Measurements from ENCODE around the gene SRPK1.

The SRPK1 gene

DNA sequence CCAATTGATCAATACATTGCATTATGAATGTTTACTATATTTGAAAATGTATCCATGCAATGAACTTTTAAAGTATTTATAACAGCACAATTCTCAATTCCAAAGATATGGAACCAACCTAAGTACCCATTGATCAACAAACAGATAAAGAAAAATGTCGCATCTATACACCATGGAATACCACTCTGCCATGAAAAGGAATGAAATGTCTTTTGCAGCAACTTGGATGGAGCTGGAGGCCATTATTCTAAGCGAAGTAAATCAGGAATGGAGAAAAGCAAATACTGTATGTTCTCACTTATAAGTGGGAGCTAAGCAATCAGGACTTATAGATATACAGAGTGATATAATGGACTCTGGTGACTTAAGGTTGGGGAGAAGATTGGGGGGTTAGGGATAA, 22.9 kb downstream of the SRPK1 start:
- DNase-seq (ENCODE audit: low read depth, low spot score), result no peak

DNA sequence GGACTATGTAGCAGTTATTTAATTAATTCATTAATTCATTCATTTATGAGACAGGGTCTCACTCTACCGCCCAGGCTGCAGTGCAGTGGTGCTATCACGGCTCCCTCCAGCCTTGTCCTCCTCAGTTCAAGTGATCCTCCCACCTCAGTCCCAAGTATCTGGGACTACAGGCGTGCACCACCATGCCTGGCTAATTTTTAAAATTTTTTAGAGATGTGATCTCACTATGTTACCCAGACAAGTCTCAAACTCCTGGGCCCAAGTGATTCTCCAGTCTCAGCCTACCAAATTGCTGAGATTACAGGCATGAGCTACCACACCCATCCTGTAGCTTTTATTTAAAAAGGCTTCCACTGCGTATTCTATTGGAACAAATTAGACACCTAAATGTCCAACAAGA, 23.4 kb downstream of the SRPK1 start:
- DNase-seq (ENCODE audit: low read depth, low spot score), result no peak

DNA sequence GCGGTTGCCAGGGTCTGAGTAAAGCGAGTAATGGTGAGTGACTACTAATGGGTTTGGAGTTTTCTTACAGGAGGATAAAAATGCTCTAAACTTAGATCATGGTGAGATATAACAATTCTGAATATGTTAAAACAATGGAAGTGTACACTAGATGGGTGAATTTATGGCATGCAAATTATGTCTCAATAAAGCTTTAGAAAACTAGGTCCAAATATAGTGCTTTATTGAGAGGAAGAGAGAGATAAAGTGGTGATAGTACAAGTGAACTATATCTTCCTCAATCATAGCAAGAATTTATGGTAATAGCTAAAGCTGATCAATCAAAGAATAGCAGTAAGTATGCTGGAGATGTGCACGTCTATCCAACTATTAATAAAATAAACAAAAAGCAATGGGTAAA, 23.9 kb downstream of the SRPK1 start:
- DNase-seq (ENCODE audit: low read depth, low spot score), result no peak

DNA sequence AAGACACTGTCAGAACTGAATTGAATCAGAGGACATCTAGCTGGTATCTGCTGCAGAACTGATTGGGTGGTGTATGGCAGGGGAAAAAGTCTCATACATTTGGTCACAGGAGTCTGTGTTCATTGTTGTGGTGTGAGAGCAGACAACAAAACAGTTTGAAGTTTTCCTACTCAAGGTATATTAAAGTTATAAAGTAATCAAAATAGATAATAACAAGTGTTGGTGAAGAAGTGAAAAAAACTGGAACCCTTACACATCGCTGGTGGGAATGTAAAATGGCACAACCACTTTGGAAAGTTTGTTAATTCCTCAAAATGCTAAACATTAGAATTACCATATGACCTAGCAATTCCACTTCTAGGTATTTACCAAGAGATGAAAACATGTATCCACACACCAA, 24.7 kb downstream of the SRPK1 start:
- DNase-seq (ENCODE audit: low read depth, low spot score), result no peak

DNA sequence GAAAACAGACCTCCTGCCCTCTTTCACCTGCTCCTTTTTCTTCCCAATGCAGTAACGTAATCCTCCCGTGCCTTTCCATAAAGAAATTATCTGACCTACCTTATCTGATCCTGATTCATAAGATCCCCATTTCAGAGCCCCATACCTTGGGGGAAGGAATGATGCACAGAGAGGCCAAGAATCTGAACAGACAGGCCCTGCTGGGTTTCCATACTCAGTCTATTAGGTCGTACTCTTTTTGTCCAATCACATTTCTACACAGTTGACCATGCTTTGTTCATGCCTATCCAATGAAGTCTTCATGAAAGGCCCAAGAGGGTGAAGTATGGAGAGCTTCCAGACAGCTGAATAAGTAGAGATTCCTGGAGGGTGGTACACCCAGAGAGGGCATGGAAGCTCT, 25.3 kb downstream of the SRPK1 start:
- no peak for DNase-seq (ENCODE audit: low read depth, low spot score)

DNA sequence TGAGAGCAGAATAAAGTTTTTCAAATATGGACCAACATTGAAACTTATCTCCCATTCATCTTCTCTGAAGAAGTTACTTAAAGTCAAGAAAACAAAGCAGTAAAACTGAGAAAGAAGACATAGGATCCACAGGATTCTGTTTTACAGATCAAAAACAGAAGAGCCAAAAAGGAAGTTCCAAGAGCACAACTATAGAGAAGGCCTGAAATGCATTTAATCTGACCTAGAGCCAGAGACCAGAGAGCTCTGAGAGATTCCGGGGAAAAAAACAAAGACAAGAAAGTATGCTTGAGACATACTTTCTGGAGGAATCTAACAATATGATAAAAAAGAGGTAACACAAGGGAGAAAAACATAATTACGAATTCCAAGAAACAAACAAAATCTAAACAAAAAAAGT, 26.1 kb downstream of the SRPK1 start:
- DNase-seq (ENCODE audit: low read depth, low spot score), result no peak

DNA sequence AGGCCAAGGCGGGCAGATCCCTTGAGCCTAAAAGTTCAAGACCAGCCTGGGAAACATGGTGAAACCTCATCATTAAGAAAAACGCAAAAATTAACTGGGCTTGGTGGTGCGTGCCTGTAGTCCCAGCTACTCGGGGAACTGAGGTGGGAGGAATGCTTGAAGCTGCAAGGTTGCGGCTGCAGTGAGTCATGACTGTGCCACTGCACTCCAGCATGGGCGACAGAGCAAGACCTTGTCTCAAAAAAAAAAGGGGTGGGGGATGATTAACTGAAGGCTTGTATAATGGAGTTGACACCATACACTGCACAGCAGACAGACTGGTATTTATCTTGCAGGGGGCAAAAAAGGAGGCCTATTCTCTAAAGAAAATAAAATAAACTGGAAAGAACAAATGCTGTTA, 27.7 kb downstream of the SRPK1 start:
- DNase-seq (ENCODE audit: low read depth, low spot score), result no peak

DNA sequence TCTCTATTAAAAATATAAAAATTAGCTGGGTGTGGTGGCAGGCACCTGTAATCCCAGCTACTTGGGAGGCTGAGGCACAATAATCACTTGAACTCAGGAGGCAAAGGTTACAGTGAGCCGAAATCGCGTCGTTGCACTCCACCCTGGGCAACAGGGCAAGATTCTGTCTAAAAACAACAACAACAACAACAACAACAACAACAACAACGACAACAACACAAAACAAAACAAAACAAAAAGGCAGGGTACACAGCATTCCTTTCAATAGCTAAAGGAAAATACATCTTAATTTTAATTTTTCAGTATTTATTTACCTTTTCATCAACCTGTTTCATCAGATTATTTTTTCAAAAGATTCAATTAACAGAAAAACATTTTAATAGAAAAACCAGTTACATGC, 28.4 kb downstream of the SRPK1 start:
- DNase-seq (ENCODE audit: low read depth, low spot score), result no peak

DNA sequence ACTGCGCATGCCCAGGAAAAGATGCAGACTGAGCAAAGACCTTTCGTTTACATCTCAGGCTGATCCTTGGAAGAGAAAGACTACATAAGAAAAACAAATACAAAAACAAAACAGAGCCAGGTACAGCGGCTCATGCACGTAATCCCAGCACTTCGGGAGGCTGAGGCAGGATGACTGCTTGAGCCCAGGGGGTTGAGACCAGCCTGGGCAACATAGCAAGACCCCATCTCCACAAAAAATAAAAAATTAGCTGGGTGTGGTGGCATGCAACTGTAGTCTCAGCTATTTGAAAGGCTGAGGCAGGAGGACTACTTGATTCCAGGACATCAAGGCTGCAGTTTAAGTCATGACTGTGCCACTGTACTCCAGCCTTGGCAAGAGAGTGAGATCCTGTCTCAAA, 41.7 kb downstream of the SRPK1 start:
- no peak for DNase-seq (ENCODE audit: low read depth, low spot score)

DNA sequence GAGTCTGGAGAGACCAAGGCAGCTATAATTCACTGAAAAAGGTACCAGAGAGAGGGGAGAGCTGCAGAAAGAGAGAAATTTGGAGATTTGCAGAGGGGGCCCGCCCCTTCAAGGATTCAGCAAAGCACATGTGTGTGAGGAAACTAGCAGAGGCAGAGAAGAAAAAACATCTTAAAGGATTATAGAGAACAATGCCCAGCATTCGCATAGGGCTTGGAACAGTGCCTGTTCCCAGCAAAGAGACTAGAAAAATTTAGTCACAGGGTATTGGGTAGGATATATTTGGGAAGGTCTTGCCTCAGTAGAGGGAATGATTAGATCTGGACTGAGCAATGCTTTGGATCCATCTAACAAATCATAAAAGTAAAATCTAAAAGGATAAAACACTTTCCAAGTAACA, 44.0 kb downstream of the SRPK1 start:
- DNase-seq (ENCODE audit: low read depth, low spot score), result no peak

DNA sequence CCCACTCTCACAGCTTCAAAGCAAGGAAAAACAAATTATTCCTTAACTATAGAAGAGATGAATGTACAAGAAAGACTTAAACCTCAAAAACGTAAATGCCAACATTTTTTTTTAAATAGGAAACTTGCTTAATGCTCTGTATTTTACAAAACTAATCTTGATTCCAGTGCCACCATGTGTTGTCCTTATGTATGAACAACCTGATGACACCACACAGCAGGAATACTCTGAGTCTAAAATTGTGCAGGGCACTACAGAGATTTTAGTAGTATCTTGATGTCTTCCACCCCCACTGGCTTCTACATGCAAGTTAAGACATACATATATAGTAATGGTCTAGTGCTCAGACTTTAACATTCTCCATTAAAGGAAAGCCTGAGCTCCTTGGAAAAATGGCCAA, 46.2 kb downstream of the SRPK1 start:
- no peak for DNase-seq (ENCODE audit: low read depth, low spot score)

DNA sequence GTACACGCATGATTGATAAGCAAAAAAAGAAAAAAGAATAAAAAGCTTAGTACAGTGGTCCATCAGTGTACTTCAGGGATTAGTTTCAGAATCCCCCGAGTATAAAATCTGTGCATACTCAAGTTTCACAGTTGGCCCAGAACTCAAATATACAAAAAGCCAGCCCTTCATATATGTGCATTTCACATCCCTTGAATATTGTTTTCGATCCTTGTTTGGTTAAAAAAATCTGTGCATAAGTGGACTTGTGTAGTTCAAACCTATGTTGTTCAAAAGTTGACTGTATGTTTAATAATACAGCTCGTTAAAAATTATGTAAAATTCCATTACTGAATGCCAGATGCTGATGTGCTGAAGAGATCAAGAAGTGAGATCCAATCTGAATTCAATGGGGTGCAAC, 61.5 kb downstream of the SRPK1 start:
- DNase-seq (ENCODE audit: low read depth, low spot score), result no peak

DNA sequence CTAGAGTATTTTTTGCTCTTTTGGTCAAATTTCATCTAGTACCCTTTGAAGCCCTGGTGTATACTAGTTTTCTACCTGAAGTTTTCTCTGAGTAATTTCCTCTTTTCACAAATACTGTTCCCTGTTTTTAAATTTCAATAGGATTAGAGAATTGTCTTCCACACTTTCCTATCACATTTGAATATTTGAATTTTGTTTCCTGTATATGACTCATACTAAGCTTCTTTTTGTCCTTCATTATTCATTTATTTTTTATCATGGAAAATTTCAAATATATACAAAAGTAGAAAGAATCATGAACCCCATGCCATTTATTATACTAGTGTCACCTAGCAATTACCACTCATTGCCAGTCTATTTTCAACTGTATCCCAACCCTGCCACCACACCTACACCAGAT, 63.0 kb downstream of the SRPK1 start:
- no peak for DNase-seq (ENCODE audit: low read depth, low spot score)

DNA sequence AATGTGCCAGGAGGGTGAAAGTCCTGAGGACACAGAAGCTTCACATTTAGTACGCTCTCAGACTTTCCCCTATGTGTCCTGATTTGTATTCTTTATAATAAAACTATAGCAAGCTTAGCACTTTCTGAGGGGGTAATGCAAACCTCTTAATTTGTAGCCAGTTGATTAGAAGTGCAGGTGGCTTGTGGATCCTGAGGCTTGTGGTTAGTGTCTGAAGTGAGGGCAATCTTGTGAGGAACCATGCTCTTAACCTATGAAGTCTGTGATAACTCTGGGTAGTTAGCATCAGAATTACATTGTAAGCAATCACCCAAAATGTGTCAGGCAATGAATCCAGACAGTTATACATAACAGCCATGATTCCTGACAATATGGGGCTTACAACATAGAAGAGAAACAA, 64.6 kb downstream of the SRPK1 start:
- DNase-seq (ENCODE audit: low read depth, low spot score), result no peak

DNA sequence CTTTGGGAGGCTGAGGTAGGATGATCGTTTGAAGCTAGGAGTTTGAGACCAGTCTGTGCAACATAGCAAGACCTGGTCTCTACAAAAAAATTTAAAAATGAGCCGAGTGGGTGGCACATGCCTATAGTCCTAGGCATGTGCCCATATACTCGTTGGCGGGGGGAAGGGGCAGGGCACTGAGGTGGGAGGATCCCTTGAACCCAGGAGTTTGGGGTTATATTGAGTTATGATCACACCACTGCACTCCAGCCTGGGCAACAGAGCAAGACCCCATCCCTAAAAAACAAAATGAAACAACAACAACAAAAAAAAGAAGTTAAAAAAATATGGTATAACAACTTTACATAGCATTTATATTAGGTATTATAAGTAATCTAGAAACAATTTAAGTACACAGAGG, 67.9 kb downstream of the SRPK1 start:
- DNase-seq (ENCODE audit: low read depth, low spot score), result no peak

DNA sequence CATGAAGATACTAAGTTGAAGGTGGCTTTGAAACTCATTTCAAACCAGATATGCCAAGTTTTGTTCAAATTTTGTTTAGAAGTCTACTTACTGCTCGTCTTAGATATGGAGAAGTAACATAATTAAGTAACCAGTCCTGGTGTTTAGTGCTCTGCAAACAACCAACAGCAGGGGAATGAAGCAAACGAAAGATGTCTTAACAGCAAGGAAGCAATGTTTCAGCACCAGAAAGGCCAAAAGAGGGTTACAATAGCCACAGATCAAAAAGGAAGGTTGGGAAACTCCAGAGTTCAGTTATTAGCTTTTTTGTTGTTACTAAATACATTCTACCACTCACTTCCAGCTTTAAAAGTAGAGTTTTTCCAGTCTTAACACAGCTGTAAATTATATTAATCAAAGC, 70.7 kb downstream of the SRPK1 start:
- no peak for DNase-seq (ENCODE audit: low read depth, low spot score)

DNA sequence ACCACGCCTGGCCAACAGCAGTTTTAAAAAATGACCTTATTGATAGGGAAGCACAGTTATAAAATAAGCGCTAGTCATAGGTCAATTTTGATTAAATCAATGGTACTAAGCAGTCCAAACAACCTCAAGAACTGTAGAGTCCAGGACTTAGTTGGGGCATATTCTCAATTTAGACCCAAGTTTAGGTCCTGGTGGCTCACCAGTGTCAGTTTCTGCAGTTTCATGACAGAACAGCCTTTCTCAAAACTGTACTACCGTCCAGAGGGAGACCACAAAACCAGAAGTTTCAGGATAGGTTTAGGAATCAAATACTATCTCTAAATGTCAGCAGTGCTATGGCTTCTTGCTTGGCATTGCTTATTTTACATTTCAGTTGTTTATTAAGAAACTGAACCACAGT, 76.6 kb downstream of the SRPK1 start:
- DNase-seq (ENCODE audit: low read depth, low spot score), result no peak

DNA sequence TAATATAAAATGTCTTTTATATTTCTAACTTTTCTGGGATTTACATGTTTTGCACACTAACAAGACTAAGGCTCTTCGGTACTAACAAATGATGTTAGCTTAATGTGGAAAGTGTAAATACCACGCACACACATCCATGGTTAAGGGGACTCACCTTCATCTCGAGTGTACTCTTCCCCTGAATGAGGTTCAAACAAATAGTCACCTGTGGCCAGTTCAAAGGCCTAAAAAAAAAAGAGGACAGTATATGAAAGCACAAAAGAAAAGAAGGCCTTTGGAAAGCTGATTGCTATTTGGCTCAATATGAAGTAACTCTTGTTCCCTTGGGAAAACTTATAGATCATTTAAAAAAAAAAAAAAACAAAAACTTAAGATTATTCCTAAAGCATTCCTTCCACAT, 78.5 kb downstream of the SRPK1 start:
- DNase-seq (ENCODE audit: low read depth, low spot score), result no peak

DNA sequence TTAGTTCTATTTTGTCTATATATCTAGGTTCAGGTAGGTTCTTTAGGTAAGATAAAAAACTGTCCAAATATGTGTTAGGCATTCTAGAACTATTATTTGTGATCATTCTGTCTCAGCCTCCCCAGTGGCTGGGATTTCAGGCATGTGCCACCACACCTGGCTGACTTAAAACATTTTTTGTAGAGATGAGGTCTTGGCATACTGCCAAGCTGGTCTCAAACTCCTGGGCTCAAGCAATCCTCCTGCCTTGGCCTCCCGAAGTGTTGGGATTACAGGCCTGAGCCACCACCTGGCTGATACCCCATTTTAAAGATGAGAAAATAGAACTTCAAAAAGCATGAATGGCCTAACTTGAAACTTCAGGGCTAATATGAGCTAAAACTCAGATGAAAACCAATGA, 81.9 kb downstream of the SRPK1 start:
- DNase-seq (ENCODE audit: low read depth, low spot score), result no peak

DNA sequence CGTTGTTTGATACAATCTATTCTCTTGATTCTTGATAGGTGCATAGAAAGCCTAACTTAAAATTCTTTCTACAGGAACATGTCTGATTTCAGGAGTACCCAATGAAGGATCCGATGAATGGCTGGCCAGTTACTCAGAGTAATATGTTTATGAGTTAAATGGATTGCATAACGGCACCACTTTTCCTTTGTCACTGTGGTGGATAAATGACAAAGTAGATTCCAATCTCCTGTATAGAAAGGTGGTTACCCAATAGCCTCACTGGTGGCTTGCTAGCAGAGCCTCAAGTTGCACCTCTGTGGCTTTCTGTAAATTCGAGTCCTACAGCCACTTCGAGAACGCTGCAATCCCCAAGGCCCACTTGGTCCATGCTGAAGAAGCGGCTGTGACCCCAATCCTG, 87.4 kb downstream of the SRPK1 start:
- no peak for DNase-seq (ENCODE audit: low read depth, low spot score)

DNA sequence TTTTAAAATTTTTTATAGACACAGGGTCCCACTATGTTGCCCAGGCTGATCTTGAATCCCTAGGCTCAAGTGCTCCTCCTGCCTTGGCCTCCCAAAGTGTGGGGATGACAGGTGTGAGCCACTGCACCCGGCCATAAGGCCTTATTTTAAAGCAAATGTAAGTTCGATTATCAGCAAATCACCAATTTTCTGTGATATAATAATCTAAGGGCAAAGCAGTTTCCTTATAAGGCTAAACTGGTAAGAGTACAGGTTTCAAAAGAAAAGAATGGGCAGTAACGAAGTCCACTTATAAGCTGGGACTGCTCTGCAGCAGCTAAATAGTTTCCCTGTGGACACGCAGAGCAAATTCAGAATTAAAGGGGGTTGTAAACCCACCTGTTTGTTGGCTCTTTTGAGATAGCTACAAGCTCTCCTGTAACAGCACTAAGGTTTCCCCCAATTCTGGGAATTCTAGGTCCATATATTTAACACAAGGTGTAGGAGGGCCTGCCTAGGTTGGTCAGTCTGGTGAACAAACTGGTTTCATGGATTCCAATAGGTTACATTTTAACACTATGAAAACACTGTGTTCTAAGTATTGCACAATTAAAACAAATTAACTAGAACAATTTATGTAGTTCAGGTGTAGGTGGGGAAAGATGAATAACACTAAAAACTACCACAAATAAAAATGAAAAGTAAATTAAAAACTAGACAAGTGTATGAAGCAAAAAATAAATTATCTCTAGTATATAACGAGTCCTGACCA, 89.5 kb downstream of the SRPK1 start:
- DNase-seq (ENCODE audit: low read depth, low spot score), result no peak

DNA sequence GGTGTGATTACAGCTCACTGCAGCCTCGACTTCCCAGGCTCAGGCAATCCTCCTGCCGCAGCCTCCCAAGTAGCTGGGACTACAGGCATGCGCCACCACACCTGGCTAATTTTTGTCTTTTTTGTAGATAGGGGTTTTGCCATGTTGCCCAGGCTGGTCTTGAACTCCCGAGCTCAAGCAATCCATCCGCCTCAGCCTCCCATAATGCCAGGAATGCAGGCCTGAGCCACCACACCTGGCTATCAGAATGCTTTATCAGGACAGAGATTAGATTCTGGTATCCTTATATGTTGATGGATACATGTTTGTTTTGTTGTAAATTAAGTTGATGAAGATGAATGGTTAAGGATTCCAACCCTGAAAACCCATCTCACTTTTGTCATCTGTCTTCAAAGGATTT, 91.6 kb downstream of the SRPK1 start:
- no peak for DNase-seq (ENCODE audit: low read depth, low spot score)

DNA sequence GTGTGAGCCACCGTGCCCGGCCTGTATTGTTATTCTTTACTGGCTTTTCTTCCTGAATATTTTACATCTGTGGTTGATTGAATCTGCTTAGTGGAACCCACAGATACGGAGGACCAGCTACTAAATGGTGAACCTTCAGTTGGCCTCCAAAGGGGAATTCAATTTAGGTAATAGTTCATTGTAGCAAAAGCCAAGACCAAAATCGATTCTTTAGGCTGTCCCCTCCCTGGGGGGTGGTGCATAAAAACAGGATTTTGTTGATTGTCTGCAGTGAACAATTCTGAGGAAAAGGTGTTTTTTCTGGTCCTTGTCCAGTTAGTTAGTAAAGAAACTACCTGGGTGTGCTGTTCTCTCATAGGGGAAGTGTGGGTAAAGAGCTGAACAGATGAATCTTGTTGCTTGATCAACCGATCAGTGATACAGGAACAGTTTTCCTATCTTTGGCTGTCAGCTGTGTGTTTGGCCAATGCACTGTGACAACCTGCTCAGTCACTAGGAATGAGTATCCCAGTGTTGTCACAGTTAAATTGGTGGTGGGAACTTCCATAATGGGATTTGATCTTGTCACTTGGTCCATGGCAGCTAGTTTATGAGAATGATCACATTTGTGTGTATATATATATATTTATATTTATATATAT, 96.2 kb downstream of the SRPK1 start:
- DNase-seq (ENCODE audit: low read depth, low spot score), result no peak

DNA sequence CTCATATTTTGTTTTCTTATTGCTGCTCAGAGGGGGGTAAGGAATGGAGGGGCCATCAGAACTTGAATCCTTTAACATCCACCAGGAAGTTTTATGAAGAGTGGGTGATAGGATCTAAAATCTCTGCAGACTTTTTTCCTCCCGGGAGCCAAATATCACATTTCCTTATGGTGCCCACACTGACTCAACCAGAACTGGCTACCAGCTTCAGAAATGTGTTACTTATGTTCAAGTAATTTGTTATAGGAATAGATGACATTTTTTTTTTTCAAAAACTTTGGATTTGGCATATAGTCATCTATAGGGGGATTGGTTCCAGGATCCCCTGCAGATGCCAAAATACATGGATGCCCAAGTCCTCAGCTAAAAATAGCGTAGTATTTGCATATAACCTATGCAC, 97.3 kb downstream of the SRPK1 start:
- no peak for DNase-seq (ENCODE audit: low read depth, low spot score)
